B cell (primary cell): ENCODE results near the gene FABP3.

ENCODE experiments used
- EZH2 ChIP-seq: IDR thresholded peaks from 2 replicates; pipeline ENCODE4 v1.6.1; 2012; ENCODE audit warnings: borderline replicate concordance, low read depth, mild to moderate bottlenecking, moderate library complexity, low read length; ENCODE audit not compliant: insufficient read depth, poor library complexity, severe bottlenecking
- TF ChIP-seq, protein P1 (sequence below): fragments of 200-600 bp; IDR thresholded peaks from one replicate; pipeline ENCODE4 v1.8.0; 2022; ENCODE audit warnings: antibody characterized with exemption, mild to moderate bottlenecking

DNA sequence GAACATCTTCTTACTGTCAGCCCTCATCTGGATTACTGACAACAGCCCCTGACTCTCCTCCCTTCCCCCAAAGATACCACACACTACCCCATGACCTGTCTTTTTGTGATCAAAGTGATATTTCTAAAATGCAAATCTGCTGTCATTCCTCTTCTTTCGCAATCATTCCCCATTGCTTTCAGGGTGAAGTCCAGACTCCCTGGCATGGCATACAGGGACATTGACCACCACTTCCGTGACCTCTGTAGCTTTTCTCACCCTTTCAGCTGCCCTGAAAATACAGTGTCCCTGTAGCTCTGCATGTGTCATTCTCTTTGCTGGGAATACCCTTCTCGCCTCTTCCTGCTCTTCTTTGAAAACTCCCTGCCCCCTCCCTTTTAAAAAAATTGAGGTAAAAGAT, 44.3 kb upstream of the FABP3 start:
- TF ChIP-seq, protein P1, sequence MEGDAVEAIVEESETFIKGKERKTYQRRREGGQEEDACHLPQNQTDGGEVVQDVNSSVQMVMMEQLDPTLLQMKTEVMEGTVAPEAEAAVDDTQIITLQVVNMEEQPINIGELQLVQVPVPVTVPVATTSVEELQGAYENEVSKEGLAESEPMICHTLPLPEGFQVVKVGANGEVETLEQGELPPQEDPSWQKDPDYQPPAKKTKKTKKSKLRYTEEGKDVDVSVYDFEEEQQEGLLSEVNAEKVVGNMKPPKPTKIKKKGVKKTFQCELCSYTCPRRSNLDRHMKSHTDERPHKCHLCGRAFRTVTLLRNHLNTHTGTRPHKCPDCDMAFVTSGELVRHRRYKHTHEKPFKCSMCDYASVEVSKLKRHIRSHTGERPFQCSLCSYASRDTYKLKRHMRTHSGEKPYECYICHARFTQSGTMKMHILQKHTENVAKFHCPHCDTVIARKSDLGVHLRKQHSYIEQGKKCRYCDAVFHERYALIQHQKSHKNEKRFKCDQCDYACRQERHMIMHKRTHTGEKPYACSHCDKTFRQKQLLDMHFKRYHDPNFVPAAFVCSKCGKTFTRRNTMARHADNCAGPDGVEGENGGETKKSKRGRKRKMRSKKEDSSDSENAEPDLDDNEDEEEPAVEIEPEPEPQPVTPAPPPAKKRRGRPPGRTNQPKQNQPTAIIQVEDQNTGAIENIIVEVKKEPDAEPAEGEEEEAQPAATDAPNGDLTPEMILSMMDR, result no peak
- no peak for TF ChIP-seq EZH2
